Osteoblast (primary cell): ENCODE results near the gene RAD23A. TPM values are rescaled to one million over a fixed set of nuclear protein-coding genes. Genes with fewer than 3 reads are reported as not detected.
"Not testable (repeated sequence)": the region's sequence is repeated elsewhere in the genome, so short reads cannot be mapped to it uniquely, and the experiment has no call there.

ENCODE experiments used
- DNase-seq: peaks from one replicate; pipeline ENCODE4 v3.0.0; 2011; ENCODE audit warnings: low spot score, mixed read lengths; ENCODE audit not compliant: insufficient read length; ENCODE audit errors: missing footprints
- H2AFZ ChIP-seq: 2 replicates; pipeline ENCODE4 v1.6.0; 2011; ENCODE audit warnings: mild to moderate bottlenecking, low read length
- H3K27ac ChIP-seq: 2 replicates; pipeline ENCODE4 v1.5.1; 2011; ENCODE audit warnings: mild to moderate bottlenecking, low read depth, low read length, moderate library complexity
- H3K27me3 ChIP-seq: 2 replicates; pipeline ENCODE4 v1.6.0; 2012; ENCODE audit warnings: mild to moderate bottlenecking, control low read depth, inconsistent platforms, low read length, moderate library complexity; ENCODE audit not compliant: insufficient read depth
- H3K36me3 ChIP-seq: 2 replicates; pipeline ENCODE4 v1.5.1; 2011; ENCODE audit warnings: mild to moderate bottlenecking, low read length, control low read depth, moderate library complexity; ENCODE audit not compliant: insufficient read depth
- H3K4me1 ChIP-seq: 2 replicates; pipeline ENCODE4 v1.5.1; 2011; ENCODE audit warnings: mild to moderate bottlenecking, low read length, control low read depth, moderate library complexity; ENCODE audit not compliant: insufficient read depth
- H3K4me2 ChIP-seq: 2 replicates; pipeline ENCODE4 v1.6.0; 2011; ENCODE audit warnings: mild to moderate bottlenecking, low read length; ENCODE audit not compliant: insufficient read depth
- H3K4me3 ChIP-seq: fragments of 200-600 bp; sonication (generic); 3 replicates; pipeline ENCODE4 v1.5.1; 2012; ENCODE audit warnings: mild to moderate bottlenecking, low read length, inconsistent platforms; ENCODE audit not compliant: insufficient read depth
- H3K79me2 ChIP-seq: 2 replicates; pipeline ENCODE4 v1.6.0; 2012; ENCODE audit warnings: mild to moderate bottlenecking, low read length, control low read depth, inconsistent platforms; ENCODE audit not compliant: insufficient read depth
- H3K9me3 ChIP-seq: 2 replicates; pipeline ENCODE4 v1.5.1; 2011; ENCODE audit warnings: low read depth, low read length, control low read depth
- H4K20me1 ChIP-seq: 2 replicates; pipeline ENCODE4 v1.6.0; 2012; ENCODE audit warnings: mild to moderate bottlenecking, low read length, control low read depth; ENCODE audit not compliant: insufficient read depth
- CTCF ChIP-seq: IDR thresholded peaks from 2 replicates; pipeline ENCODE4 v1.5.1; 2011; ENCODE audit warnings: mild to moderate bottlenecking, low read depth, low read length, moderate library complexity; ENCODE audit errors: extremely low read depth
- total RNA-seq: library from RNA; depleted of rRNA; stranded (reverse); fragments of >200 nt; gene quantifications from 2 replicates; pipeline ENCODE4 v1.2.3, GENCODE V29; 2012

Gene RAD23A
- total RNA-seq, 1 donor, result 84.0 TPM

- Histone ChIP-seq H3K27ac (no peak overlapping the region), H2AFZ (no peak overlapping the region), H3K27me3 (no peaks in the 10 kb centered on the region), H3K4me3 (no peak overlapping the region), H3K79me2 (no peaks in the 10 kb centered on the region), H3K4me2 (no peak overlapping the region), H3K4me1 (peaks cover 12% of the 10 kb centered on the region), H3K36me3 (no peaks in the 10 kb centered on the region), H3K9me3 (no peaks in the 10 kb centered on the region), H4K20me1 (no peaks in the 10 kb centered on the region)
- peak; percentile 79 for DNase-seq
- TF ChIP-seq CTCF, result no peak
These were observed 24.6 kb downstream of the RAD23A start for GRCh38 chr19:12970070-12970820.

GRCh38 chr19:12973236-12973635 is 27.6 kb downstream of the RAD23A start:
- Histone ChIP-seq H3K27ac (no peak overlapping the region), H3K9me3 (no peaks in the 10 kb centered on the region), H2AFZ (no peak overlapping the region), H3K4me1 (peaks cover 8% of the 10 kb centered on the region), H4K20me1 (no peaks in the 10 kb centered on the region), H3K4me3 (no peak overlapping the region), H3K79me2 (no peaks in the 10 kb centered on the region), H3K27me3 (no peaks in the 10 kb centered on the region), H3K36me3 (no peaks in the 10 kb centered on the region), H3K4me2 (no peak overlapping the region)
- TF ChIP-seq CTCF, result no peak
- DNase-seq, result peak; percentile 55

- no peak overlapping the region for H3K4me2 ChIP-seq
- H3K27ac ChIP-seq, result no peak overlapping the region
- H3K36me3 ChIP-seq, result no peaks in the 10 kb centered on the region
- H3K9me3 ChIP-seq, result no peaks in the 10 kb centered on the region
- DNase-seq, result peak; percentile 85
- peaks cover 4% of the 10 kb centered on the region for H3K4me1 ChIP-seq
- H3K79me2 ChIP-seq, result no peaks in the 10 kb centered on the region
- no peaks in the 10 kb centered on the region for H3K27me3 ChIP-seq
- no peak for TF ChIP-seq CTCF
- H4K20me1 ChIP-seq, result no peaks in the 10 kb centered on the region
- no peak overlapping the region for H3K4me3 ChIP-seq
- H2AFZ ChIP-seq, result no peak overlapping the region
These were observed 28.9 kb downstream of the RAD23A start for GRCh38 chr19:12974301-12975220.

GRCh38 chr19:12975221-12975741 is 29.6 kb downstream of the RAD23A start:
- no peaks in the 10 kb centered on the region for H3K4me1 ChIP-seq
- no peak overlapping the region for H3K27ac ChIP-seq
- H3K4me3 ChIP-seq, result no peak overlapping the region
- no peaks in the 10 kb centered on the region for H4K20me1 ChIP-seq
- no peaks in the 10 kb centered on the region for H3K27me3 ChIP-seq
- no peak overlapping the region for H3K4me2 ChIP-seq
- H3K9me3 ChIP-seq, result no peaks in the 10 kb centered on the region
- no peak overlapping the region for H2AFZ ChIP-seq
- no peaks in the 10 kb centered on the region for H3K79me2 ChIP-seq
- no peak for TF ChIP-seq CTCF
- H3K36me3 ChIP-seq, result no peaks in the 10 kb centered on the region
- peak; percentile 56 for DNase-seq

GRCh38 chr19:12976109-12976508 is 30.4 kb downstream of the RAD23A start:
- H2AFZ ChIP-seq, H3K27ac ChIP-seq, H3K4me2 ChIP-seq, H3K4me1 ChIP-seq, H3K79me2 ChIP-seq, DNase-seq, H4K20me1 ChIP-seq, H3K4me3 ChIP-seq, H3K27me3 ChIP-seq, H3K9me3 ChIP-seq, H3K36me3 ChIP-seq: not testable (repeated sequence)
